Measurements from ENCODE around the gene TMEM131. TPM values are rescaled to one million over a fixed set of nuclear protein-coding genes. Genes with fewer than 3 reads are reported as not detected.

Gene TMEM131
- total and polyA plus RNA-seq, 10 of the 15 experiments (the other 5 are each of a cell fraction or from before 2014, with no cell fraction given) = 6.0 to 48.2 (median 23.2) TPM

GRCh38 chr2:97857553-97857952 is 138.2 kb downstream of the TMEM131 start:
- H3K79me2 ChIP-seq (ENCODE audit: control insufficient read depth, insufficient read depth, low read length) = no peaks in the 10 kb centered on the region
- H3K27ac ChIP-seq (ENCODE audit: control insufficient read depth, insufficient read depth) = no peak overlapping the region
- no peak for FAIRE-seq
- H3K4me2 ChIP-seq (ENCODE audit: control insufficient read depth, insufficient read depth) = no peak overlapping the region
- WGBS (ENCODE audit: insufficient coverage, insufficient replicate concordance, low lambda C conversion rate, missing lambda C conversion rate) = 100% methylated on average over 2 of the region's 2 CpGs
- no peak for TF ChIP-seq NFIC (IDR thresholded peaks at IDR 0.05; ENCODE audit: low read depth, low read length)
- TF ChIP-seq CUX1 (IDR thresholded peaks at IDR 0.05; ENCODE audit: insufficient replicate concordance, low read depth, low read length) = no peak
- no peak for TF ChIP-seq ZSCAN29 (IDR thresholded peaks at IDR 0.05)
- TF ChIP-seq RB1 (IDR thresholded peaks at IDR 0.05; ENCODE audit: borderline replicate concordance) = no peak
- TF ChIP-seq ZBTB40 (IDR thresholded peaks at IDR 0.05; ENCODE audit: borderline replicate concordance) = no peak
- TF ChIP-seq SMAD5 (IDR thresholded peaks at IDR 0.05; ENCODE audit: low read depth) = no peak
- no peak for TF ChIP-seq SPI1 (IDR thresholded peaks at IDR 0.05; ENCODE audit: borderline replicate concordance, insufficient read depth, low read depth, low read length)
- TF ChIP-seq NFYA (IDR thresholded peaks at IDR 0.05; ENCODE audit: borderline replicate concordance, low read depth, low read length) = no peak
- TF ChIP-seq, protein P1, sequence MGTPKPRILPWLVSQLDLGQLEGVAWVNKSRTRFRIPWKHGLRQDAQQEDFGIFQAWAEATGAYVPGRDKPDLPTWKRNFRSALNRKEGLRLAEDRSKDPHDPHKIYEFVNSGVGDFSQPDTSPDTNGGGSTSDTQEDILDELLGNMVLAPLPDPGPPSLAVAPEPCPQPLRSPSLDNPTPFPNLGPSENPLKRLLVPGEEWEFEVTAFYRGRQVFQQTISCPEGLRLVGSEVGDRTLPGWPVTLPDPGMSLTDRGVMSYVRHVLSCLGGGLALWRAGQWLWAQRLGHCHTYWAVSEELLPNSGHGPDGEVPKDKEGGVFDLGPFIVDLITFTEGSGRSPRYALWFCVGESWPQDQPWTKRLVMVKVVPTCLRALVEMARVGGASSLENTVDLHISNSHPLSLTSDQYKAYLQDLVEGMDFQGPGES (IDR thresholded peaks at IDR 0.05) = no peak
- in situ Hi-C loops (cut with MboI) (no loop called here), intact Hi-C loops (cut with micrococcal nuclease; ENCODE audit: unreplicated experiment) (no loop called here)
- no peaks in the 10 kb centered on the region for H4K20me1 ChIP-seq (ENCODE audit: control insufficient read depth, insufficient read depth)
- CTCF ChIA-PET = no interaction called here
- POLR2A ChIA-PET = no interaction called here
- no peak overlapping the region for H2AFZ ChIP-seq (ENCODE audit: control insufficient read depth, low read depth, low read length)
- BruUV-seq (replicated peaks) = no TSS peak
- no peaks in the 10 kb centered on the region for H3K27me3 ChIP-seq (replicated peaks in 1 of 2; ENCODE audit: control insufficient read depth in 2 of 2, insufficient read depth in 2 of 2, low read length in 1 of 2)
- H3K36me3 ChIP-seq (ENCODE audit: control insufficient read depth in 2 of 2, insufficient read depth in 2 of 2, low read length in 1 of 2) = peaks cover 8% of the 10 kb centered on the region in 2 experiments; a peak in 3 of 4 replicates
- SMC1A ChIA-PET (ENCODE audit: uncharacterized antibody, unreplicated experiment) = interaction anchor here (0.9 to 1.0 kb wide), 2 partner anchors 10 to 11 kb away, joined by 3 read pairs; no protein-coding TSS in a partner anchor
- RAD21 ChIA-PET (ENCODE audit: unreplicated experiment) = no interaction called here
- H3K9me3 ChIP-seq (replicated peaks; ENCODE audit: control insufficient read depth, insufficient read depth, low read length) = no peaks in the 10 kb centered on the region; the same call in 2 of the 3 replicates
- no peak for ATAC-seq
- no peak for DNase-seq (ENCODE audit: low read depth, low spot score)
- no peak overlapping the region for H3K9ac ChIP-seq (ENCODE audit: control insufficient read depth, insufficient read depth, low read length)
- H3K4me3 ChIP-seq = no peak overlapping the region
- H3K4me1 ChIP-seq (ENCODE audit: control insufficient read depth, insufficient read depth, low read length) = no peaks in the 10 kb centered on the region

Data from GM12878 (cell line).